Vagina (tissue), 2 donors: ENCODE data around the gene BEST4. TPM values are rescaled to one million over a fixed set of nuclear protein-coding genes. Genes with fewer than 3 reads are reported as not detected.
"Not testable (repeated sequence)": the region's sequence is repeated elsewhere in the genome, so short reads cannot be mapped to it uniquely, and the experiment has no call there.

Experiments used
- DNase-seq, 2 donors: peaks; one replicate each; pipeline ENCODE4 v3.0.0-alpha.2; 2017; ENCODE audit errors: extremely low spot score in 2 of 2
- H3K27ac ChIP-seq: fragments of 200-600 bp; sonication (generic); one replicate; pipeline ENCODE4 v1.5.1; 2019
- H3K27me3 ChIP-seq: fragments of 200-600 bp; sonication (generic); one replicate; pipeline ENCODE4 v1.5.1; 2019
- H3K36me3 ChIP-seq, 2 donors: fragments of 200-600 bp; sonication (generic); one replicate each; pipeline ENCODE4 v1.5.1; 2017 to 2019
- H3K4me1 ChIP-seq: fragments of 200-600 bp; sonication (generic); one replicate; pipeline ENCODE4 v1.5.1; 2019
- H3K4me3 ChIP-seq, 2 donors: fragments of 200-600 bp; sonication (generic); 1 replicate in 1 of 2; 2 replicates in 1 of 2; pipeline ENCODE4 v1.5.1; 2016 to 2019
- H3K9me3 ChIP-seq: fragments of 200-600 bp; sonication (generic); one replicate; pipeline ENCODE4 v1.5.1; 2019
- CTCF ChIP-seq, 3 experiments: fragments of 450-650 bp in 2 of 3; fragments of 200-600 bp in 1 of 3; sonication (generic) in 1 of 3; IDR thresholded peaks; one replicate each; pipeline ENCODE4 v1.5.1; 2017 to 2019; ENCODE audit warnings: antibody characterized with exemption in 3 of 3, mild to moderate bottlenecking in 2 of 3, moderate library complexity in 2 of 3
- POLR2A ChIP-seq, 2 donors: fragments of 450-650 bp; IDR thresholded peaks; one replicate each; pipeline ENCODE4 v1.6.1; 2017; ENCODE audit warnings: antibody characterized with exemption in 2 of 2, mild to moderate bottlenecking in 2 of 2, moderate library complexity in 2 of 2
- POLR2AphosphoS5 ChIP-seq, 2 donors: sonication (generic); formaldehyde crosslinking; IDR thresholded peaks; one replicate each; pipeline ENCODE4 v1.9.0; 2017; ENCODE audit warnings: antibody characterized with exemption in 2 of 2, mild to moderate bottlenecking in 2 of 2, low read depth in 1 of 2; ENCODE audit not compliant: insufficient read depth in 1 of 2
- intact Hi-C: fragments of 100-400 bp; cut with DNase I; formaldehyde crosslinking; loops from one replicate; pipeline ENCODE4 v1.15.1; 2023
- total RNA-seq: library from RNA; depleted of rRNA; stranded (reverse); fragments of >200 nt; gene quantifications from one replicate; pipeline ENCODE4 v1.2.3, GENCODE V29; 2016

Gene BEST4
- total RNA-seq, 1 donor from 2014 or later, result not detected

GRCh38 chr1:44811234-44811633 is 23.3 kb upstream of the BEST4 start:
- no peak for DNase-seq
- intact Hi-C loops, result no loop called here
- peak overlapping the region; percentile 100 for H3K27ac ChIP-seq
- no peak overlapping the region for H3K4me3 ChIP-seq
- peaks cover 0 to 3% of the 10 kb centered on the region in 2 donors for H3K36me3 ChIP-seq
- H3K9me3 ChIP-seq, result no peaks in the 10 kb centered on the region
- H3K4me1 ChIP-seq, result peaks cover 84% of the 10 kb centered on the region
- no peaks in the 10 kb centered on the region for H3K27me3 ChIP-seq
- TF ChIP-seq CTCF (IDR thresholded peaks at IDR 0.05), result no peak
- no peak for TF ChIP-seq POLR2AphosphoS5 (IDR thresholded peaks at IDR 0.05; ENCODE audit: insufficient read depth in 1 of 2, low read depth in 1 of 2)

GRCh38 chr1:44810762-44811105 is 22.8 kb upstream of the BEST4 start:
- intact Hi-C loops, H3K36me3 ChIP-seq, DNase-seq, H3K27me3 ChIP-seq, H3K9me3 ChIP-seq, H3K4me3 ChIP-seq: not testable (repeated sequence)
- Histone ChIP-seq H3K27ac (peak overlapping the region; percentile 100), H3K4me1 (peaks cover 89% of the 10 kb centered on the region)

- Histone ChIP-seq H3K27ac (peak overlapping the region; percentile 100), H3K4me3 (peak overlapping the region; percentile 31 to 36), H3K36me3 (peaks cover 0 to 11% of the 10 kb centered on the region in 2 donors), H3K9me3 (no peaks in the 10 kb centered on the region), H3K4me1 (peaks cover 93% of the 10 kb centered on the region), H3K27me3 (no peaks in the 10 kb centered on the region)
- TF ChIP-seq POLR2AphosphoS5 (IDR thresholded peaks at IDR 0.05; ENCODE audit: insufficient read depth in 1 of 2, low read depth in 1 of 2), result no peak
- no peak for TF ChIP-seq POLR2A (IDR thresholded peaks at IDR 0.05)
- TF ChIP-seq CTCF (IDR thresholded peaks at IDR 0.05), result no peak
- no peak for DNase-seq
- intact Hi-C loops, result no loop called here
These were observed 22.3 kb upstream of the BEST4 start for GRCh38 chr1:44810101-44810761.

GRCh38 chr1:44808938-44809917 is 21.3 kb upstream of the BEST4 start:
- DNase-seq, result no peak
- H3K4me1 ChIP-seq, result peaks cover 87% of the 10 kb centered on the region
- intact Hi-C loops, result no loop called here

More at GRCh38 chr1:44808938-44809917, 21.3 kb upstream of the BEST4 start:
- Histone ChIP-seq H3K27ac (peak overlapping the region; percentile 100), H3K4me3 (peak overlapping the region; percentile 31 to 36), H3K9me3 (no peaks in the 10 kb centered on the region), H3K27me3 (no peaks in the 10 kb centered on the region), H3K36me3 (peaks cover 0 to 17% of the 10 kb centered on the region in 2 donors)
- TF ChIP-seq CTCF (IDR thresholded peaks at IDR 0.05) (no peak), POLR2AphosphoS5 (IDR thresholded peaks at IDR 0.05; ENCODE audit: insufficient read depth in 1 of 2, low read depth in 1 of 2) (peak in 1 of 2 donors; percentile 59), POLR2A (IDR thresholded peaks at IDR 0.05) (peak in 1 of 2 donors; percentile 24)
